HepG2 (cell line): ENCODE results near the gene TBX15. TPM values are rescaled to one million over a fixed set of nuclear protein-coding genes. Genes with fewer than 3 reads are reported as not detected.

ENCODE experiments used
- ATAC-seq: fragments of 200-7000 bp; cut with Tn5 transposase; 3 replicates; pipeline ENCODE4 v1.9.1; 2020; ENCODE audit warnings: mild to moderate bottlenecking, moderate library complexity
- BruUV-seq: library from RNA; stranded (reverse); fragments of 400-500 nt; replicated peaks from 2 replicates; lab custom pipeline; 2021; lab: Mats Ljungman, UMichigan
- CTCF ChIA-PET: fragments of 300-600 bp; formaldehyde crosslinking; extraction: SDS; loops from one replicate; lab custom pipeline; 2021; ENCODE audit warnings: low total read pairs, inconsistent platforms, low intra/inter-chr PET ratio; lab: Yijun Ruan, JAX
- POLR2A ChIA-PET: fragments of 350-600 bp; sonication (Branson Sonifier 250); formaldehyde crosslinking; loops from one replicate; lab custom pipeline; 2020; ENCODE audit warnings: antibody characterized with exemption, inconsistent platforms; lab: Yijun Ruan, JAX
- DNase-seq: peaks from one replicate; pipeline ENCODE4 v3.0.0-alpha.2; 2015; ENCODE audit warnings: low spot score
- FAIRE-seq: peaks from 3 replicates; lab custom pipeline; 2011; peaks lifted over from hg19 to GRCh38; lab: Jason Lieb, UNC
- H2AFZ ChIP-seq: one replicate; pipeline ENCODE4 v1.6.1; 2011; ENCODE audit warnings: low read length, inconsistent platforms
- H3K27ac ChIP-seq: fragments of 300-600 bp; 3 replicates; pipeline ENCODE4 v1.8.0; 2011; ENCODE audit warnings: mixed run types, mild to moderate bottlenecking, mixed read lengths, low read length, inconsistent platforms; ENCODE audit not compliant: insufficient read depth; ENCODE audit errors: extremely low read length
- H3K27me3 ChIP-seq, 2 experiments: fragments of 200-600 bp in 1 of 2; 2 replicates in 1 of 2; 3 replicates in 1 of 2; pipeline versions ENCODE4 v1.6.0 to v1.8.0; 2011; ENCODE audit warnings: low read length in 2 of 2, mild to moderate bottlenecking in 2 of 2, moderate library complexity in 2 of 2, inconsistent platforms in 1 of 2; ENCODE audit not compliant: insufficient read depth in 2 of 2, control insufficient read depth in 1 of 2
- H3K36me3 ChIP-seq, 2 experiments: fragments of 200-600 bp in 1 of 2; replicated peaks in 1 of 2; 2 replicates in 1 of 2; 3 replicates in 1 of 2; pipeline versions ENCODE4 v1.5.1 to v1.8.0; 2011; ENCODE audit warnings: low read length in 2 of 2, inconsistent platforms in 1 of 2; ENCODE audit not compliant: insufficient read depth in 2 of 2, control insufficient read depth in 1 of 2
- H3K4me1 ChIP-seq: 2 replicates; pipeline ENCODE4 v1.5.1; 2012; ENCODE audit warnings: low read length, inconsistent platforms; ENCODE audit not compliant: insufficient read depth
- H3K4me2 ChIP-seq: 2 replicates; pipeline ENCODE4 v1.6.0; 2011; ENCODE audit warnings: low read depth, low read length, inconsistent platforms
- H3K4me3 ChIP-seq, 3 experiments: fragments of 200-600 bp in 1 of 3; sonication (generic), shearing (Covaris generic) in 1 of 3; replicated peaks in 1 of 3; 2 replicates each; pipeline ENCODE4 v1.5.1; 2011 to 2016; ENCODE audit warnings: low read length in 3 of 3, inconsistent platforms in 2 of 3, low read depth in 2 of 3, mild to moderate bottlenecking in 2 of 3, control low read depth in 1 of 3, mixed read lengths in 1 of 3; ENCODE audit not compliant: insufficient read depth in 1 of 3
- H3K79me2 ChIP-seq: one replicate; pipeline ENCODE4 v1.6.1; 2011; ENCODE audit warnings: low read length, inconsistent platforms; ENCODE audit not compliant: insufficient read depth
- H3K9ac ChIP-seq: 2 replicates; pipeline ENCODE4 v1.6.0; 2011; ENCODE audit warnings: mild to moderate bottlenecking, low read depth, low read length, inconsistent platforms; ENCODE audit not compliant: insufficient read depth
- H3K9me3 ChIP-seq: 2 replicates; pipeline ENCODE4 v1.5.1; 2012; ENCODE audit warnings: mild to moderate bottlenecking, low read length
- H4K20me1 ChIP-seq: 2 replicates; pipeline ENCODE4 v1.6.0; 2011; ENCODE audit warnings: inconsistent platforms, mild to moderate bottlenecking, low read length, moderate library complexity; ENCODE audit not compliant: insufficient read depth
- NKX3-1 ChIP-seq: sonication (generic); formaldehyde crosslinking; IDR thresholded peaks from 2 replicates; pipeline ENCODE4 v1.5.0; 2020; ENCODE audit warnings: missing genetic modification reagents
- SMAD3 ChIP-seq: sonication (generic); formaldehyde crosslinking; IDR thresholded peaks from 2 replicates; pipeline ENCODE4 v1.4.0; 2020; ENCODE audit warnings: missing genetic modification reagents
- SMYD3 ChIP-seq: sonication (generic); formaldehyde crosslinking; IDR thresholded peaks from 2 replicates; pipeline ENCODE4 v1.8.1; 2023; ENCODE audit warnings: mild to moderate bottlenecking, missing genetic modification reagents
- SP5 ChIP-seq: IDR thresholded peaks from 2 replicates; pipeline ENCODE4 v1.6.1; 2016; ENCODE audit warnings: low read depth, borderline replicate concordance
- TFE3 ChIP-seq: IDR thresholded peaks from 2 replicates; pipeline ENCODE4 v1.6.1; 2016
- ZIK1 ChIP-seq: sonication (generic); formaldehyde crosslinking; IDR thresholded peaks from 2 replicates; pipeline ENCODE4 v1.5.0; 2020; ENCODE audit warnings: mild to moderate bottlenecking, low read depth, missing genetic modification reagents, borderline replicate concordance
- ZNF75D ChIP-seq: sonication (generic); formaldehyde crosslinking; IDR thresholded peaks from 2 replicates; pipeline ENCODE4 v1.8.1; 2023; ENCODE audit warnings: missing genetic modification reagents, mild to moderate bottlenecking, borderline replicate concordance
- WGBS: methylation state at CpG from one replicate; pipeline ENCODE4 v1.1.6; 2017; ENCODE audit warnings: low lambda C conversion rate; 5-methylcytosine and 5-hydroxymethylcytosine counted together
- in situ Hi-C: cut with HindIII; loops from 2 replicates; pipeline ENCODE4 v1.10.0; 2017; ENCODE audit warnings: low pct_unique_long_range_greater_than_20kb; ENCODE audit not compliant: extremely low pct_ligation_motif_present
- intact Hi-C: fragments of 100-400 bp; cut with micrococcal nuclease; formaldehyde crosslinking; loops from one replicate; pipeline ENCODE4 v1.10.0; 2022; ENCODE audit not compliant: unreplicated experiment
- polyA plus RNA-seq, 8 experiments: library from polyadenylated mRNA; depleted of rRNA in 3 of 8; stranded (reverse) in 7 of 8; unstranded in 1 of 8; fragments of >200 nt; fragmentation: Illumina TruSeq in 4 of 8; extraction: Trizol in 4 of 8; gene quantifications; 2 replicates each; pipeline versions ENCODE4 v1.2.1 to v1.2.3, GENCODE V29; 2011 to 2016; ENCODE audit warnings: low read depth in 4 of 8, missing spikeins in 1 of 8, mixed read lengths in 1 of 8; ENCODE audit not compliant: insufficient read depth in 1 of 8
- total RNA-seq, 5 experiments: library from RNA; depleted of rRNA; stranded (reverse); fragments of >200 nt; fragmentation: Illumina TruSeq; extraction: Trizol; gene quantifications; 2 replicates each; pipeline ENCODE4 v1.2.3, GENCODE V29; 2016; ENCODE audit warnings: low read depth in 1 of 5

Gene TBX15
- total and polyA plus RNA-seq, 2 of the 13 experiments (the other 11 are each of a cell fraction or from before 2014, with no cell fraction given) = 0.42 to 1.9 TPM

DNA sequence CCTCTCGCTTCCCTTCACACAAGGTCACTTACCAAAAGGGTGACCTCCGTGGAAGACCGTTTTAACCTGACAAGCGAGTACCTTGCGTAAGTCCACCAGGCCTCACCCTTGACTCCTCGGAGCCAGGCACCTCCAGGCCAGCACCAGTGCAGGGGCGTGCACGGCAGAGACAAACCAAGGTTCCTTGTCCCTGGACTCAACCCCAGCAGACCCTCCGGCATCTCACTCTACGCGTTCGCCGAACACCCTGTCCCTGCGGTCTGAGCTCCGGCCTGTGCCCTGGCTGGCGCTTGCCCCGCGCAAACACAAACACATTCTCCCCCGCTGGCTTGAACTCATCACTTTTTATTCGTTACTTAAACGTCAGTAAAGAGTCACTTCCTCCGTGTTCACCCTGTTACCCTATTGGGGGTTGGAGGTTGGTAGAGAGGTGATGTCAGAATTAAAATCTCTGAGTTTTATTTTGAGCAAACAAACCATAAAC, 4.5 kb downstream of the TBX15 start:
- in situ Hi-C loops (no loop called here), intact Hi-C loops (no loop called here)
- Histone ChIP-seq H3K9ac (no peak overlapping the region), H3K4me3 (no peak overlapping the region), H3K27me3 (no peaks in the 10 kb centered on the region), H3K27ac (no peak overlapping the region), H2AFZ (no peak overlapping the region), H3K36me3 (no peaks in the 10 kb centered on the region), H3K9me3 (no peaks in the 10 kb centered on the region), H4K20me1 (no peaks in the 10 kb centered on the region), H3K4me1 (no peaks in the 10 kb centered on the region), H3K4me2 (no peak overlapping the region), H3K79me2 (no peaks in the 10 kb centered on the region)
- WGBS = 89% methylated on average over 22 of the region's 22 CpGs
- ChIA-PET CTCF (no interaction called here), POLR2A (no interaction called here)
- BruUV-seq = no TSS peak
- DNase-seq = no peak
- FAIRE-seq = no peak
- no peak for ATAC-seq
- no peak for TF ChIP-seq NKX3-1 (CRISPR knock-in tag)

DNA sequence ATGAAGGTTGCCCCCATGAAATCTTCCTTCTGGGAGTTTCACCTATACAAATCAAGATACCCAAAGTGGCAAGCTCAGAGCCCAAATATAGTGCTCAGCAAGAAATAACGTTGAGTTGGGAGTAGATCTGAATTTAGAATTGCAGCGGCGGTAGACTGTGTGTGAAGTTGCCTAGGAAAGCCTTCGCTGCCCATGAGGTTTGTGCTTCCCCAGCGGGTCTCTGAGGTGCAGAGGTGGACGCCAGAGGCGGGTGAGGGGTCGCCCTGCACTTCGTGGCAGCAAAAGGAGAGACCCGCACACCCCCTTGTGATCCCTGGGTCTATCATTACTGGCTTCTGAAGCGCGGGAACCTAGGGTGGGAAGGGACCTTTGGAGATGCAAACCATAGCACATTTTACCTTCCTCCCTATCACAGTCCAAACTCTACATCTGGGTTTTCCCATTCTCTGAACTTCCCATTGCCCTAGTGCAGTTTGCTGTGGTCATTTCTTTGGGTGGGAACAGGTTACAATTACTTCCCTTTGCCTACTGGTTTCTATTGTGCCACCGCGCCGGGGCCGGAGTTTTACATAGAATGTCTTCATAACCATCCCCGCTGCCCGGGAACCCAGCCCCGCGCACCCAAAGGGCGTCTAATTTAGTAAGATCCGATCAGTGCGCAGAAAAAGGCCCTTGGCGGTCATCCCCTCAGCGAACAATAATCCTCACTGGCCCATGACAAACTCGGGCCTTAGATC, 5.2 kb downstream of the TBX15 start:
- CTCF ChIA-PET = no interaction called here
- no TSS peak for BruUV-seq

More for the DNA sequence above, 5.2 kb downstream of the TBX15 start:
- H3K4me2 ChIP-seq = no peak overlapping the region
- no peak overlapping the region for H3K27ac ChIP-seq
- H2AFZ ChIP-seq = no peak overlapping the region
- no peak overlapping the region for H3K4me3 ChIP-seq
- H3K36me3 ChIP-seq = no peaks in the 10 kb centered on the region
- WGBS = 88% methylated on average over 25 of the region's 26 CpGs
- DNase-seq (no peak), FAIRE-seq (no peak), ATAC-seq (no peak)
- H3K9ac ChIP-seq = no peak overlapping the region
- H3K79me2 ChIP-seq = no peaks in the 10 kb centered on the region
- H3K4me1 ChIP-seq = peaks cover 2% of the 10 kb centered on the region; the same call in 1 of the 2 replicates
- no peaks in the 10 kb centered on the region for H3K9me3 ChIP-seq
- intact Hi-C loops = no loop called here
- in situ Hi-C loops = no loop called here
- H4K20me1 ChIP-seq = no peaks in the 10 kb centered on the region
- H3K27me3 ChIP-seq = no peaks in the 10 kb centered on the region
- POLR2A ChIA-PET = no interaction called here
- TF ChIP-seq TFE3 (CRISPR knock-in tag) (no peak), SMYD3 (CRISPR knock-in tag) (no peak), SMAD3 (no peak), ZNF75D (CRISPR knock-in tag) (no peak), SP5 (CRISPR knock-in tag) (no peak), ZIK1 (CRISPR knock-in tag) (no peak)
